ENCODE results near the gene FRAS1. TPM values are rescaled to one million over a fixed set of nuclear protein-coding genes. Genes with fewer than 3 reads are reported as not detected.
"Not testable (repeated sequence)": the region's sequence is repeated elsewhere in the genome, so short reads cannot be mapped to it uniquely, and the experiment has no call there.

FRAS1 gene
- total RNA-seq, 1 donor from 2014 or later, result 28.4 TPM

GRCh38 chr4:78265006-78265405, 207.9 kb downstream of the FRAS1 start:
- Histone ChIP-seq H3K4me3 (ENCODE audit: low read depth, low read length) (no peak overlapping the region), H3K36me3 (ENCODE audit: control insufficient read depth, insufficient read depth, low read length) (peaks cover 2% of the 10 kb centered on the region), H3K27me3 (ENCODE audit: control insufficient read depth, insufficient read depth, low read length) (no peaks in the 10 kb centered on the region)
- DNase-seq (ENCODE audit: low read depth), result no peak
- TF ChIP-seq CTCF (IDR thresholded peaks at IDR 0.05; ENCODE audit: insufficient read depth, low read length, poor library complexity, severe bottlenecking), result no peak

- Histone ChIP-seq H3K4me3 (ENCODE audit: low read depth, low read length) (no peak overlapping the region), H3K36me3 (ENCODE audit: control insufficient read depth, insufficient read depth, low read length) (peaks cover 2% of the 10 kb centered on the region), H3K27me3 (ENCODE audit: control insufficient read depth, insufficient read depth, low read length) (no peaks in the 10 kb centered on the region)
- TF ChIP-seq CTCF (IDR thresholded peaks at IDR 0.05; ENCODE audit: insufficient read depth, low read length, poor library complexity, severe bottlenecking), result no peak
- DNase-seq (ENCODE audit: low read depth), result no peak
Measured at GRCh38 chr4:78267790-78268189, 210.7 kb downstream of the FRAS1 start.

GRCh38 chr4:78268597-78268996, 211.5 kb downstream of the FRAS1 start:
- Histone ChIP-seq H3K4me3 (ENCODE audit: low read depth, low read length) (no peak overlapping the region), H3K36me3 (ENCODE audit: control insufficient read depth, insufficient read depth, low read length) (peaks cover 2% of the 10 kb centered on the region), H3K27me3 (ENCODE audit: control insufficient read depth, insufficient read depth, low read length) (no peaks in the 10 kb centered on the region)
- no peak for TF ChIP-seq CTCF (IDR thresholded peaks at IDR 0.05; ENCODE audit: insufficient read depth, low read length, poor library complexity, severe bottlenecking)
- DNase-seq (ENCODE audit: low read depth), result no peak

GRCh38 chr4:78275450-78275849, 218.3 kb downstream of the FRAS1 start:
- not testable (repeated sequence) for H3K4me3 ChIP-seq (ENCODE audit: low read depth, low read length); H3K27me3 ChIP-seq (ENCODE audit: control insufficient read depth, insufficient read depth, low read length); DNase-seq (ENCODE audit: low read depth); H3K36me3 ChIP-seq (ENCODE audit: control insufficient read depth, insufficient read depth, low read length)

GRCh38 chr4:78286281-78286680, 229.2 kb downstream of the FRAS1 start:
- H3K27me3 ChIP-seq (ENCODE audit: control insufficient read depth, insufficient read depth, low read length), result no peaks in the 10 kb centered on the region
- DNase-seq (ENCODE audit: low read depth), result no peak

GRCh38 chr4:78288327-78288726, 231.2 kb downstream of the FRAS1 start:
- Histone ChIP-seq H3K27me3 (ENCODE audit: control insufficient read depth, insufficient read depth, low read length) (no peaks in the 10 kb centered on the region), H3K4me3 (ENCODE audit: low read depth, low read length) (no peak overlapping the region), H3K36me3 (ENCODE audit: control insufficient read depth, insufficient read depth, low read length) (no peaks in the 10 kb centered on the region)
- no peak for TF ChIP-seq CTCF (IDR thresholded peaks at IDR 0.05; ENCODE audit: insufficient read depth, low read length, poor library complexity, severe bottlenecking)
- DNase-seq (ENCODE audit: low read depth), result no peak

More at GRCh38 chr4:78286281-78286680, 229.2 kb downstream of the FRAS1 start:
- no peak for TF ChIP-seq CTCF (IDR thresholded peaks at IDR 0.05; ENCODE audit: insufficient read depth, low read length, poor library complexity, severe bottlenecking)
- Histone ChIP-seq H3K4me3 (ENCODE audit: low read depth, low read length) (no peak overlapping the region), H3K36me3 (ENCODE audit: control insufficient read depth, insufficient read depth, low read length) (no peaks in the 10 kb centered on the region)
